Measurements from ENCODE around the gene ANKAR. TPM values are rescaled to one million over a fixed set of nuclear protein-coding genes. Genes with fewer than 3 reads are reported as not detected.
"Not testable (repeated sequence)": the region's sequence is repeated elsewhere in the genome, so short reads cannot be mapped to it uniquely, and the experiment has no call there.

The ANKAR gene, protein sequence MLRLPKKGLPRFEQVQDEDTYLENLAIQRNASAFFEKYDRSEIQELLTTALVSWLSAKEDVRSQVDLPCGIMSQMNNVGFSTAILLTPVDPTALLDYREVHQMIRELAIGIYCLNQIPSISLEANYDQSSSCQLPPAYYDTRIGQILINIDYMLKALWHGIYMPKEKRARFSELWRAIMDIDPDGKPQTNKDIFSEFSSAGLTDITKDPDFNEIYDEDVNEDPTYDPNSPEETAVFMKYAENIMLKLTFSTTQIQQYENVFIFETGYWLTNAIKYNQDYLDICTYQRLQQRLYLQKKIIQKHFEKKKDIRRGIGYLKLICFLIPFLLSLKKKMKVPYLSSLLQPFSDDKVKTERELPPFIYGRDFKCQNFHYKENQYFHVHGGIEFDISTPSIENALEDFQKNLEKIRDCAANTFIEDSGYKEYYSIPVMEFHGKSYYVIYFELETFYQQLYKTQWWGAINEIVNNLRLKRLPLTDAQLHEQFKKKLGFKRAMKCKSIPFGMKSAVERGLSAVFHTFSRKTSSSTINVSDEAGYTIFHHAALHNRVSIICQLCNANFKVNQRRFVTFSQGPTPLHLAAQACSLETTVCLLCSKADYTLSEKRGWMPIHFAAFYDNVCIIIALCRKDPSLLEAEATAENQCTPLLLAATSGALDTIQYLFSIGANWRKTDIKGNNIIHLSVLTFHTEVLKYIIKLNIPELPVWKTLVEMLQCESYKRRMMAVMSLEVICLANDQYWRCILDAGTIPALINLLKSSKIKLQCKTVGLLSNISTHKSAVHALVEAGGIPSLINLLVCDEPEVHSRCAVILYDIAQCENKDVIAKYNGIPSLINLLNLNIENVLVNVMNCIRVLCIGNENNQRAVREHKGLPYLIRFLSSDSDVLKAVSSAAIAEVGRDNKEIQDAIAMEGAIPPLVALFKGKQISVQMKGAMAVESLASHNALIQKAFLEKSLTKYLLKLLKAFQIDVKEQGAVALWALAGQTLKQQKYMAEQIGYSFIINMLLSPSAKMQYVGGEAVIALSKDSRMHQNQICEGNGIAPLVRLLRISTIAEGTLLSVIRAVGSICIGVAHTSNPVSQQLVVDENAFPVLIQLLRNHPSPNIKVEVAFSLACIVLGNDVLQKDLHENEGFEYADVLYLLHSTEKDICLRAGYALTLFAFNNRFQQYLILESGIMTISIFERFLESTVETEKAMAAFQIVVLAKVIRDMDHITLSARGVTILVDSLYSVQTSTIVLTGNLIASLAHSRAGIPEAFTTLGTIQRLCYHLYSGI (N-terminal part only)
- 2.2 and 3.5 TPM in 2 replicates for total RNA-seq (2014; rRNA removed; shearing (Covaris generic))

DNA sequence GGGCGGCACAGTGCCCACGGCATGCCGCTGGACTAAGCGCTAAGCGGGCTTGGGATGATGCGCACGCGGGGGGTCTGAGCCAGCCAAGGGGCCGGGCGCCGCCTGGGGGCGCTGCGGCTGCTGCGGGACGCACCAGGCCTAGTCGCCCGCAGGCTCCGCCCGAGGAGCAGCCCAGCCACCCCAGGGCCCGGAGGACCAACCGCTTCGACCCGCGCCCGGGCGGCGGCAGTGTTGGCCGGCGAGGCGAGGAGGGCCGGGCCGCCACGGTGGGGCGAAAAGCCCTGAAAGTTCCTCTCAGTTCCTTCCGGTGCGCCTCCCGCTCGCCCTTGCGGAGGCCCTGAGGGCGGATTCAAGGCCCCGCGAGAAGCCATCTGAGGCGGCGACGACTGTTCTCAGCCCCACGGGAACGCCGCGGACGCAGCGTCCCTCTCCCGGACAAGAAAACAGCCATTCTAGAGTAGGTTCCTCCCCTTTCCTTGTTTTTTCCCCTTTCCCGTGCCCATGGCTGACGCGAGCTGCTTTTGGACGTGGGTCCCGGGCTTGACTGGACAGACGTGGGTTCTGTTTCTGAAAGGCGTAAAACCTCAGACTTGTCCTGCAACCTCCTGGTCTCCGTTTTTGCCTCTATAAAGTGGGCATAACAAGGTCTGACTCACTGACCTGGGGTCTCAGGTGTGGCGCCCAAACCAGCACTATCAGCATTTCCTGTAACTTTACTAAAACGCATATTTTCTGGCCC, at the start of gene ANKAR:
TSS of gene ANKAR (plus strand) at position 297 of the 739 bp plus-strand sequence. CDS start 1,821 bp downstream, outside the sequence.
- DNase-seq (ENCODE audit: low read depth), result peak; percentile 85

DNA sequence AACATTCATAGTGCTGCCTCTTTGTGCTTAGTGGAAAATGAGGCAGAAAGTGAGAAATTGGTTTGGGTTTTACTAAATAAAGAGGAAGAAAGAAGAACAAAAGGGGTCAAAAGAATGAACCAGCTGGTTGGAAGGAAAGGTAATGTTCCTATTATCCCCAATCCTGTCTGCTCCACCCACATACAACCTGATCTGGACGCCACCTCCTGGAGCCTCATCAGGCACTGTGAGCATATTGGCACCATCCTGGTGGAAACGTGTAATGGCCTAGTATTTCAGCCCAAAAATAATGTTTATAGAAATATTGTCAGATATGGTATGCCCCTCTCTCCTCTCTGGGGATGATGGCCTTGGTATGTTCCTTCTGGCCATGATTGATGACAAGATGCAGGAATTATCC, 48.8 kb upstream of the ANKAR start:
- no peak for DNase-seq (ENCODE audit: low read depth)

DNA sequence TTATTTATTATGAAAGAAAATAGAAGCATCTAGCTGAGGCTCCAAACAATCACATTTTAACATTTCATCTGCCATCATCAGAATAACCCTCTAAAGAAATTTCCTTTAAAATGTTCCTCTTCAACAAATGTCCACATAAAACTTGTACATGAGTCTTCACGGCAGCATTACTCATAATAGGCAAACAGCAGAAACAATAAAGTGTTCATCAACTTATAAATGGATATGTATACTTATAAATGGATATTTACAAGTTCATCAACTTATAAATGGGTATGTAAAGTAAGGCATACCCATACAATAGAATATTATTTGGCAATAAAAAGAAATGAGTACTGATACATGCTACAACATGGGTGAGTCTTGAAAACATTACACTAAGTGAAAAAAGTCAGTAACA, 46.7 kb upstream of the ANKAR start:
- DNase-seq (ENCODE audit: low read depth), result no peak

DNA sequence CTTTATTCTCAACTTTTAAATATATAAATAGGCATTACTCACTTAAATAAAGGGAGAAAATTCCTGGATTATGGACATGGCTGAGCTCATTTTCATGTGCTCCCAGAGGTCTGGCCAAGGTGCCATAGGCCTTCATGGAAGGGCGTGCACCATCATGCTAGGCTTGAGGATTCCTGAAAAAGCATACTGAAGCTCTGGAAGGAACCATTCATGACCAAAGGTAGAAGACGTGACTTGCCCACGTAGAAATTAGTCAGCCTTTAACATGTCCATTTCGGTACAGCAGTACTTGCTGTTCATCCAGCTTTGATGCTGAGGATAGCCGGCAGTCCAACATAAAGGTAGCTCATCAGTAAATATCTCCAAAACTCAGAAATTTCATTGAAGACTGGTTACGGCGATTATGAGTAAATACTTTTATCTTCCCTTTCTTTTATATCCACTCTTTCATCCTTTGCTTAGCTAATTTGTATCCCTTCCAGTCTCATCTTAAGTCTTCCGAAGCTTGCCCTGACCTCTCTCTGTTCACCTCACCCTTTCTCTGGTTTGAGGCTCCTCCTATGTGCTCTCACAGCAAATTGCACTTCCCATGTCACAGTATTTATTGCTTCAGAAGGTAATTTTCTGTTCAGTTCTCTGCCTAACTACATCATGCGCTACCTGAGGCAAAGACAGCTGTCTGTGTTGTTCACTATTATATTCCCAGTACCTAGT, 45.5 kb upstream of the ANKAR start:
- no peak for DNase-seq (ENCODE audit: low read depth)

DNA sequence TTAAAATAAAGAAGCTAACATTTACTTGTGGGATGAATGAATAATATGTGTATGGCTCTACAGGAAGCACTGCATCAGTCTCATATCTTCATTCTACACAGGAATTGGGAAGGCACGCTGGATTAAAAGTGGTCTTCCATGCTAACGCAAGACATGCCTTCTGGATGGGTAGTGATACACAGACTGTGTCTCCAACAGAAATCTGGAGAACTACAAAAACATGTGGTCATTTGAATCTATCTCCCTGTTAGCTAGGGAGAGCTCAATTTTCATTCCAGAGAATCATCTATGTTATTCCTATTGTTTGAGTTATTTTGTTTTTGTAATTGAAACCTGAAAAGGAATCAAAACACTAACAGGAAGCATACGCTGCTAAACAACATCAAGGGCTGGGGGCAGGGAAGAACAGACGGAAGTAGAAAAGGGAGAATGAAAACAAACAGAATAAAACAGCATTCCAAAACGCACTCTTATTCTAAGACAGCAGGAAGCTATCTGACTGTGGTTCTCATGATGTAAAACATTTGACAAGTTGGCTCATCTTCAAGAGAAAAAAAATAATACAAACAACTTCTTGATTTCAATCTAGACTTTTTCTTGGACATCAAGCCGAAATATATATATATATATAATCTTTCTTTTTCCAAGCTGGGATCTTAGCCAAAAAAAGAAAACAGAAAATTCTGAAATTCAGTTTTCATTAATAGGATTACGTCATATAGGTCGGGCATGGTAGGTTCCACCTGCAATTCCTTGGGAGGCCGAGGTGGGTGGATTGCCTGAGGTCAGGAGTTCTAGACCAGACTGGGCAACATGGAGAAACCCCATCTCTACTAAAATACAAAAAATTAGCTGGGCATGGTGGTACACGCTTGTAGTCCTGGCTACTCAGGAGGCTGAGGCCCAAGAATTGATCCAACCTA, 44.7 kb upstream of the ANKAR start:
- no peak for DNase-seq (ENCODE audit: low read depth)

DNA sequence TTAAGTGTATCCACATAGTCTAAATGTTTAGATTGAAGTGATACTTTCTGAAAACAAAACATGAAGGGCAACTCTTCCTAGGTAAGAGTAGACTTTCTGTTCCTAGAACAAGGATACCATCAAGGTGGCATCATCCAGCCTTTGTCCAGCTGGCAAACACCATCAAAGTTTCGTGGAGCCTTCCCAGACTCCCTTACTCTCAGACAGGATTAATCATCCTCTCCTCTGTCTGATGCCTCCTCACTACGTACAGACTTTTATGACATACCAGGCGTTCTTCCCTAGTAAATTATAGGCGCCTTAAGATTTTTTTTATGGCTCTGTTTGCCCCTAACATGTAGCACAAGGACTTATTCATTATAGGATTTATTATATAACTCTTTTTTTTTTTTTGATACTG, 42.6 kb upstream of the ANKAR start:
- DNase-seq (ENCODE audit: low read depth), result peak; percentile 32

DNA sequence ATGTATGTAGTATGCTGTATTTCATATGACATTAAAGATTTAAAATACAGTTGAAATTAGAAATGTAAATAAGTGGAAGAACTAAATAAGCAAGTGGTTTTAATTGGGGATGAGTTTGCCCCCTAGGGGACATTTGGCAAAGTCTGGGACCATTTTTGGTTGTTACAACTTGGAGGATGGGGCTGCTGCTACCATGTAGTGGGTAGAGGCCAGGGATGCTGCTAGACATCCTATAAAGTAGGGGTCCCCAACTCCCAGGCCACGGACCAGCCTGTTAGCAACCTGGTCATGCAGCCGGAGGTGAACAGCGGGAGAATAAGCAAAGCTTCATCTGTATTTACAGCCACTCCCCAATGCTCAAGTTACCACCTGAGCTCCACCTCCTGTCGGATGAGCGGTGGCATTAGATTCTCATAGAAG, 41.1 kb upstream of the ANKAR start:
- DNase-seq (ENCODE audit: low read depth), result no peak

DNA sequence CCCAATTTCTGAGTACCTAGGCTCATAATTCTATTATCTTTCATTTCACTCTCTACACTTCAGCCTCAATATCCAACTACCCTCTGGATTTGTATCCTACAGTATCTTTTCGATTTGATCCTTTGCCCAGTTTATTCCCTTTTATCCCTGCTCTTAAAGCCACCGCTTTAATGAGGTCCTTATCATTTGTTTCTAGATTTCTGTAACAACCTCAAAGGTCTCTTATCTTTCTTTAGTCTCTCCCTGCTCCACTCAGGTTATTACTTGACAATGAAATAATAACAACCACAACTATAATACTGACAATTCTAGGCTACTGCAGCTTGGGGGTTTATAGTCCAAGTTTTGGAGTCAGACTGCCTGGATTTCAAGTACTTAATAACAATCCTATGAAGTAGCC, 39.1 kb upstream of the ANKAR start:
- DNase-seq (ENCODE audit: low read depth), result no peak

DNA sequence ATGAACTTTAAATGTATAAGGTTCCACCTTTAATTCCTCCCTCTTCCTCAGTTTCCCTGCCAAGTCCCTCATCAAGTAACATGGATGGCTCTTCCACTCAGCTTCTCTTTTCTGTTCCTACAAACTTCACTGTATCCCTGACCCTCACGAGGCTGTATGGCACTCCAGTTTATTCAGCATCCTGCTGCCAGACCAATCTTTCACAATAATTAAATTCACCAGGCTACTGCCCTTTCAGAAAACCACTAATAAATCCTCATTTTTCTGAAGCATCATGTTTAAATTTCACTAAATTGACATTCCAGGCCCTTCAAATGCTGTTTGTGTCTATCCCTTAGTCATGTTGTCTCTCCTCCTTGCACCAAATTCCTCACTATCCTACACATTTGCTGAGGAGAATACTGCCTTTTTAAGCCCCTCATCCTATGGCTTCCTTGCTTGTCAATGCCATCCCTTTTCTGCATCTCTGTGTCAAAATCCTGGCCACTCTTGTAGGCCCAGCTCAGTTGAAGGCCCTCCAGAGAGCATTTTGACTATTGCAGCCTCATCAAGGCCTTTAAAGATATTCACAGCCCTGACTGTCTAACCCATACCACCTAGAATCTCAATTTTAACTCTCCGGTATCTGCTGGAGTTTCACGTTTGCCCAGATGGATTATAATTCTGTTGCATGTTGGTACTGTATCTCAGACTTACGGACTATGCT, 36.0 kb upstream of the ANKAR start:
- DNase-seq (ENCODE audit: low read depth), result no peak

DNA sequence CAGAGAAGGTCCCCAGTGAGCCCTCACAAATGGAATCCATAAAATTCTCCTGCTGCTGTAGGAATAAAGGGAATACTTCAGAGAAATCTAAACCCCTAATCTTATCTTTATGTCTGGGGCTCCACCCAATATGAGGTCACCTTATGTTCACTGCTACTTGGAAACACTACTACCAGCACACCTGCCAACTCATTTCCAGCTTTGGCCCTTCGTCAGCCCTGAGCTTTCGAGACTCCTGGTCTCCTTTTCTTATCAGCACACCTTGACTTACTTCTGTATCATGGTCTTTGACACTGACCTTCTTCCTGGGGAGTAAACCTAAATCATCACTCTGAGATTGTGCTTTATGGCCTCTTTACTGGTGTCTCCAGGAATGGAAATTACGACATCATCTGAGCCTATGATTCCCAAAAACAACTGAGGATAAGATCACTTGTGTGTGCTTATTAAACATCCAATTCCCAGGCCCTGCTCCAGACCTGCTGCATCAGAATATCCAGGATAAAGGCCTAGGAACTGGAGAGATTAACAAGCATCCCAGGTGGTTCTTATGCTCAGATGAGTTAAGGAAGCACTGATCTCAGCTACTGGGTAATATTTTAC, 35.4 kb upstream of the ANKAR start:
- DNase-seq (ENCODE audit: low read depth), result no peak

DNA sequence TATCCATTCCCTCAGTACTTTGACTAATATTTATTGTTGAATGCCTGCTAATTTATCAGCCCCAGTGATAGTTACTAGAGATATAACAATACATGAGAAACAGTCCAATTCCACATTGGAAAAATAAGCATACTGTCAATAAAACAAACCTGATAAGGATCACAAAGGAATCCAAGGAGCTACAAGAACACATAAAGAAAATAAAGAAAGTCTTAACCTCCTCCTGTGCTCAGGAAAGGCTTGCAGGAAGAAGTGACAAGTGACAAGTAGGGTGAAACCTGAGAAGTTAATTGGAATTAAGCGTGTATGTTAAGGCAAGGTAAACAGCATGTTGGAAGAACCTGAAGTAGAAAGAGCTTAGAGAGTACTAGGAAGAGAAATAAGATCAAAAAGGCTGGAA, 33.5 kb upstream of the ANKAR start:
- DNase-seq (ENCODE audit: low read depth), result no peak

DNA sequence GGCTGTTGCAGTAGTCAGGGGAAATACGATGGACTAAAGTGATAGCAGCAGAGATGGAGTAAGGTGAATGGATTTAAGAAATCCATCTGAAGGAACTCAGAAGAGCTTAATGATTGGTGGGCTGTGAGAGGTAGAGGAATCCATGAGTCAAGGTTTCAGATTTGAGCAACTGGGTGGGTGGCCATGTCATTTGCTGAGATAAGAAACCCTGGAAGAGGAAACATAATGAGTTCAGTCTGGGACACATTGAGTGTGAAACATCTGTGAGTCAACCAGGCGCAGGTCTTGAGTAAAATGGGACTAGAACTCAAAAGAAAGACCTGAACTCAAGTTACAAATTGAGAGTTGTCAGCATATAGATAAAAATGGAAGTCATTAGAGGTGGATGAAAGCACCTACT, 32.9 kb upstream of the ANKAR start:
- DNase-seq (ENCODE audit: low read depth), result no peak

DNA sequence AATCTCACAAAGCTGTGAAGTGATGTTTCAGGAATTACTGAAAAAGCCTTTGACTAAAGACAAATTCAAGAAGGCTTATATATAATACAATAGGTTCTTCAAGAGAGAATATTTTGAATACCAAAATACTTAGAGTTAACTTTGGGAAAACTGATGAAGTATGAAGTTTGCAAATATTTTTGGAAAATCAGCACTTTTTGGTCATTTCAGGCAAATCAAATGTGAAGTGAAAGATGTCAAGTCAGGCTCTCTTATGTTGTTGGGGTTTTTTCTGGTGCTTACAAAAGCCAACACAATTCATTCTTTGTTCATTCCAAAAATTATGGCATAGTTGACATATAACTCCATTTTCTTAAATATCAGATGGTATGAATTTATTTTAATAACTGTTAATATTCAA, 27.9 kb upstream of the ANKAR start:
- no peak for DNase-seq (ENCODE audit: low read depth)

DNA sequence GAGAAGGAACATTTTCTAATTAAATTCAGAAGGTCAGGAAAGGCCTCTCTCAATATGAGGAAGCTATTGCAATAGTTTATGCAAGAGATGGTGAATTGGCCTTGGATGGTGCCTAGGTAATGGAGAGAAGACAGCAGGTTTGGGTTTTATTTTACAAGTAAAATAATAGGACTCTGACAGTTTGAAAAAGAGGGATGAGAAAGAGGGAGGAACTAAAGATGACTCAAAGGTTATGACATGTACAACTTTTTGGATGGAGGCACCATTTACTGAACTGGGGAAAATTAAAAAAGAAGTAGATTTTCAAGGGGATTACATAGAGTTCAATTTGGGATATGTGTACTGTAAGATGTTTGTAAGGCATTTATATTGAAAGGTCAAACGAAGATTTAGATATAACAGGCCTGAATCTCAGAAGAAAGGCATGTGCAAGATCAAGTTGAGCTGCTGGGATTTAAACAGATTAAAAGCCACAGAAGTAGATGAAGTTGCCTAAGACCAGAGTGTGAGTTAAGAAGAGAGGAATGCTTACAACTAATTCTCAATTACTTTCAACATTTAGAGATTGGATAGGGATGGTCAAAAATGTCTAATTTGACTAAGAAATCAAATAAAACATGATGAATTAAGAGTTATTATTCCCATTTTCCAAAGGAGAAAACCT, 25.5 kb upstream of the ANKAR start:
- no peak for DNase-seq (ENCODE audit: low read depth)

DNA sequence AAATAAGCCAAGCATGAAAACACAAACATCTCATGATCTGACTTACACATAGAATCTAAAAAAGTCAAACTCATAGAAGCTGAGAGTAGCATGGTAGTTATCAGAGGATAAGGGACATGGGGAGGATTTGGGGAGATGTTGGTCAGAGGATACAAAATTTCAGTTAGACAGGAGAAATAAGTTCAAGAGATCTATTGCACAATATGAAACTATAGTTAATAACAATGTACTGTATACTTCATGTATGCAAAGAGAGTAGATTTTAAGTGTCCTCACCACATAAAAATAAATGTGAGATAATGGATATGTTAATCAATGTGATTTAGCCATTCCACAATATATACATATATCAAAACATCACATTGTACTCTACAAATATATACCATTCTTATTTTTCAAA, 23.2 kb upstream of the ANKAR start:
- DNase-seq (ENCODE audit: low read depth), result no peak

DNA sequence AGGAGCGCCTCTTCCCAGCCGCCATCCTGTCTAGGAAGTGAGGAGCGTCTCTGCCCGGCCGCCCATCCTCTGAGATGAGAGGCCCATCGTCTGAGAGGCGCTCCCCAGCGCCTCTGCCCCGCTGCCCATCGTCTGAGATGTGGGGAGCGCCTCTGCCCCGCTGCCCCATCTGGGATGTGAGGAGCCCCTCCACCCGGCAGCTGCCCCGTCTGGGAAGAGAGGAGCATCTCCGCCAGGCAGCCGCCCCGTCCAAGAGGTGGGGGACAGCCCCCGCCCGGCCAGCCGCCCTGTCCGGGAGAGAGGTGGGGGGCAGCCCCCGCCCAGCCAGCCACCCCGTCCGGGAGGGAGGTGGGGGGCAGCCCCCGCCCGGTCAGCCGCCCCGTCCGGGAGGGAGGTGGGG, 21.0 kb upstream of the ANKAR start:
- DNase-seq (ENCODE audit: low read depth), result not testable (repeated sequence)

DNA sequence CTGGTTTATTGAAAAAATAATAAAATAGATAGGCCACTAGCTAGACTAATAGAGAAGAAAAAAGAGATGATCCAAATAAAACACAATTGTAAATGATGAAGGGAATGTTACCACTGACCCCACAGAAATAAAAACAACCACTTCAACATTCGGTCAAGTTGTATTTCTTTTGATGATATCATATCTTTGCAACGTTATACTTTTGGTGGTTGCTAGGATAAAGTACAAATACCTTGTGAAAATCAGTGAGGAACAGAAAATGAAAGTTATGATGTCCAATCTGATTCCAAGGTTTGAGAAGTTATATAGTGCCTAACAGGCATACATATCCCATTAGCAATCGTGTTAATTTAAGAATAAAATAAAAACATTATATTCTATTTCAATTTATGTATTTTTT, 19.8 kb upstream of the ANKAR start:
- peak; percentile 44 for DNase-seq (ENCODE audit: low read depth)

DNA sequence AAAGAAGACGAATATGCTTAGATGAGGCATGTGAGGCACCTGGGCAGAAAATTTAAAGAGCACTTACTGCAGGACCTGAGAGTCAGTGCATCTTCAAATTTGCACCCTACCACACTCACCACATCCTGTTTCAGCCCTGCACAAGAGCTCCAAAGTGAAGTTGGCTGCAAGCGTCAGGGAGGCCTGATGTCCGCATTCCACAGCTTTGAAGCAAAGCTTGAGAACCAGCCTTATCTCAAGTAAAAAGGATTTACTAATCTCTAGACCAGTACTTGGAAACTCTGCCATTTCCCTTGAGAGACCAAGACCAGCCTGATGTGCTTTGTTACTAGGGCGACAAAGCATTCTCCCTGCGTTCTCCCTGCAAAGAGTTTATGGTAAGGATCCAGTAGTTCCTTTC, 16.6 kb upstream of the ANKAR start:
- DNase-seq (ENCODE audit: low read depth), result peak; percentile 47

Measured in M059J (cell line).